A549 (cell line): Measurements from ENCODE around the gene CCRL2. TPM values are rescaled to one million over a fixed set of nuclear protein-coding genes. Genes with fewer than 3 reads are reported as not detected.

ENCODE experiments used
- ATAC-seq, 2 experiments: fragments of 200-7000 bp in 1 of 2; fragments of >200 bp in 1 of 2; cut with Nextera tagmentation in 1 of 2; cut with Tn5 transposase in 1 of 2; 3 replicates each; pipeline versions ENCODE4 v1.8.0 to v1.9.1; 2018 to 2020; ENCODE audit warnings: mild to moderate bottlenecking in 1 of 2, moderate library complexity in 1 of 2
- CTCF ChIA-PET: fragments of 300-600 bp; sonication (Branson Sonifier 250); formaldehyde crosslinking; extraction: SDS; loops from one replicate; lab custom pipeline; 2021; ENCODE audit warnings: antibody characterized with exemption, inconsistent platforms; lab: Yijun Ruan, JAX
- POLR2A ChIA-PET: fragments of 350-600 bp; formaldehyde crosslinking; extraction: SDS; loops from one replicate; lab custom pipeline; 2021; ENCODE audit warnings: antibody characterized with exemption, inconsistent platforms; lab: Yijun Ruan, JAX
- DNase-seq, 2 experiments: peaks; one replicate each; pipeline versions ENCODE4 v3.0.0 to v3.0.0-alpha.2; 2011 to 2016; ENCODE audit warnings: low read depth in 1 of 2, low spot score in 1 of 2
- FAIRE-seq: peaks from 2 replicates; lab custom pipeline; 2011; peaks lifted over from hg19 to GRCh38; lab: Jason Lieb, UNC
- H3K27ac ChIP-seq, 2 experiments: fragments of >200 bp; sonication (Bioruptor Twin); formaldehyde crosslinking; 3 replicates each; pipeline ENCODE4 v1.5.1; 2016 to 2017
- H3K4me1 ChIP-seq: fragments of >200 bp; sonication (Bioruptor Twin); formaldehyde crosslinking; 3 replicates; pipeline ENCODE4 v1.6.1; 2016
- H3K4me2 ChIP-seq: fragments of >200 bp; sonication (Bioruptor Twin); formaldehyde crosslinking; 3 replicates; pipeline ENCODE4 v1.6.1; 2016
- H3K4me3 ChIP-seq: fragments of >200 bp; sonication (Bioruptor Twin); formaldehyde crosslinking; 3 replicates; pipeline ENCODE4 v1.5.1; 2016
- H3K9me3 ChIP-seq: fragments of >200 bp; sonication (Bioruptor Twin); formaldehyde crosslinking; 3 replicates; pipeline ENCODE4 v1.6.1; 2016
- BHLHE40 ChIP-seq: IDR thresholded peaks from 2 replicates; pipeline ENCODE4 v1.6.1; 2012; ENCODE audit warnings: low read depth, low read length, inconsistent platforms
- CBX2 ChIP-seq: fragments of 200-600 bp; sonication (generic); IDR thresholded peaks from 2 replicates; pipeline ENCODE4 v1.6.1; 2016; ENCODE audit warnings: low read depth, mild to moderate bottlenecking, borderline replicate concordance
- CEBPB ChIP-seq, 2 experiments: fragments of >200 bp in 1 of 2; sonication (Bioruptor Twin) in 1 of 2; formaldehyde crosslinking in 1 of 2; IDR thresholded peaks; 2 replicates each; pipeline ENCODE4 v1.6.1; 2012 to 2016
- CHD4 ChIP-seq: fragments of 200-600 bp; sonication (generic); IDR thresholded peaks from 2 replicates; pipeline ENCODE4 v1.6.1; 2016; ENCODE audit warnings: antibody characterized with exemption, mild to moderate bottlenecking, borderline replicate concordance
- EHF ChIP-seq: fragments of 250-450 bp; sonication (Bioruptor Pico); IDR thresholded peaks from 2 replicates; pipeline ENCODE4 v1.5.0; 2020; ENCODE audit warnings: mild to moderate bottlenecking
- ELK1 ChIP-seq: fragments of 150-350 bp; IDR thresholded peaks from 2 replicates; pipeline ENCODE4 v1.6.1; 2014; ENCODE audit warnings: low read depth, mild to moderate bottlenecking, low read length
- FOSB ChIP-seq: fragments of 250-450 bp; sonication (Bioruptor Pico); IDR thresholded peaks from 2 replicates; pipeline ENCODE4 v1.5.0; 2020; ENCODE audit warnings: mild to moderate bottlenecking, moderate library complexity
- FOSL2 ChIP-seq, 2 experiments: fragments of 450-650 bp in 1 of 2; fragments of >200 bp in 1 of 2; sonication (Bioruptor Twin) in 1 of 2; formaldehyde crosslinking; IDR thresholded peaks; 2 replicates each; pipeline versions ENCODE4 v1.5.0 to v1.6.1; 2016 to 2020; ENCODE audit warnings: mild to moderate bottlenecking in 1 of 2, moderate library complexity in 1 of 2
- GATA3 ChIP-seq: IDR thresholded peaks from 2 replicates; pipeline ENCODE4 v1.6.1; 2012; ENCODE audit warnings: borderline replicate concordance
- HDAC2 ChIP-seq: fragments of 200-600 bp; sonication (generic); IDR thresholded peaks from 2 replicates; pipeline ENCODE4 v1.6.1; 2016
- HEYL ChIP-seq: fragments of 250-450 bp; sonication (Bioruptor Pico); IDR thresholded peaks from 2 replicates; pipeline ENCODE4 v1.8.0; 2021; ENCODE audit warnings: mild to moderate bottlenecking, moderate library complexity
- HOXB5 ChIP-seq: fragments of 250-450 bp; sonication (Bioruptor Pico); IDR thresholded peaks from 2 replicates; pipeline ENCODE4 v1.5.0; 2020; ENCODE audit warnings: mild to moderate bottlenecking, moderate library complexity
- JUN ChIP-seq, 2 experiments: fragments of >200 bp; sonication (Bioruptor Twin); formaldehyde crosslinking; IDR thresholded peaks; 2 replicates in 1 of 2; 3 replicates in 1 of 2; pipeline ENCODE4 v1.6.1; 2016 to 2017
- KDM1A ChIP-seq: fragments of 200-600 bp; sonication (generic); IDR thresholded peaks from 2 replicates; pipeline ENCODE4 v1.6.1; 2016; ENCODE audit warnings: low read depth, mild to moderate bottlenecking
- MAZ ChIP-seq: fragments of 150-350 bp; IDR thresholded peaks from 2 replicates; pipeline ENCODE4 v1.6.1; 2014; ENCODE audit warnings: antibody characterized with exemption, low read depth, low read length, borderline replicate concordance
- MYC ChIP-seq: IDR thresholded peaks from 2 replicates; pipeline ENCODE4 v1.6.1; 2012; ENCODE audit warnings: mild to moderate bottlenecking, inconsistent platforms, low read length, improper control_type of control experiment, borderline replicate concordance
- NFE2L2 ChIP-seq: fragments of 150-350 bp; conservative IDR thresholded peaks from 2 replicates; pipeline ENCODE4 v1.6.1; 2014; ENCODE audit warnings: low read length
- NPAS2 ChIP-seq: fragments of 250-450 bp; sonication (Bioruptor Pico); IDR thresholded peaks from 2 replicates; pipeline ENCODE4 v1.8.0; 2022; ENCODE audit warnings: mild to moderate bottlenecking, moderate library complexity, borderline replicate concordance
- PBX3 ChIP-seq: IDR thresholded peaks from 2 replicates; pipeline ENCODE4 v1.6.1; 2012
- POLR2A ChIP-seq: IDR thresholded peaks from 2 replicates; pipeline ENCODE4 v1.6.1; 2012; ENCODE audit warnings: mild to moderate bottlenecking, low read length
- POLR2AphosphoS2 ChIP-seq: conservative IDR thresholded peaks from 2 replicates; pipeline ENCODE4 v1.6.1; 2012; ENCODE audit warnings: low read length, improper control_type of control experiment, inconsistent platforms
- REST ChIP-seq: fragments of 200-600 bp; sonication (generic); IDR thresholded peaks from 2 replicates; pipeline ENCODE4 v1.6.1; 2016; ENCODE audit warnings: antibody characterized with exemption, mild to moderate bottlenecking, moderate library complexity
- SREBF2 ChIP-seq: fragments of 450-650 bp; IDR thresholded peaks from 2 replicates; pipeline ENCODE4 v1.6.1; 2014; ENCODE audit warnings: mild to moderate bottlenecking, moderate library complexity
- ZFP36 ChIP-seq: fragments of 450-650 bp; IDR thresholded peaks from 2 replicates; pipeline ENCODE4 v1.6.1; 2014; ENCODE audit warnings: borderline replicate concordance; ENCODE audit not compliant: partially characterized antibody
- ZNF302 ChIP-seq: fragments of 250-450 bp; sonication (Bioruptor Pico); IDR thresholded peaks from 2 replicates; pipeline ENCODE4 v1.9.0; 2021; ENCODE audit warnings: inconsistent platforms, mild to moderate bottlenecking, moderate library complexity
- WGBS: methylation state at CpG from one replicate; pipeline ENCODE4 v1.1.6; 2017; ENCODE audit errors: missing lambda C conversion rate; 5-methylcytosine and 5-hydroxymethylcytosine counted together
- polyA plus RNA-seq, 4 experiments: library from polyadenylated mRNA; depleted of rRNA in 3 of 4; stranded (reverse); fragments of >200 nt; fragmentation: RNase III in 1 of 4; extraction: RNeasy Plus Mini Kit Qiagen cat#74134 plus additional on column Dnase treatment in 1 of 4; gene quantifications; 2 replicates in 3 of 4; 3 replicates in 1 of 4; pipeline ENCODE4 v1.2.3, GENCODE V29; 2011 to 2017
- TF ChIP-seq, protein P1 (sequence below): fragments of >200 bp; sonication (Bioruptor Twin); formaldehyde crosslinking; IDR thresholded peaks from 3 replicates; pipeline ENCODE4 v1.5.1; 2016
- TF ChIP-seq, protein P2 (sequence below): IDR thresholded peaks from 2 replicates; pipeline ENCODE4 v1.6.1; 2012

The CCRL2 gene
- polyA plus RNA-seq, 2 of the 4 experiments (the other 2 are of a cell fraction) = not detected

DNA sequence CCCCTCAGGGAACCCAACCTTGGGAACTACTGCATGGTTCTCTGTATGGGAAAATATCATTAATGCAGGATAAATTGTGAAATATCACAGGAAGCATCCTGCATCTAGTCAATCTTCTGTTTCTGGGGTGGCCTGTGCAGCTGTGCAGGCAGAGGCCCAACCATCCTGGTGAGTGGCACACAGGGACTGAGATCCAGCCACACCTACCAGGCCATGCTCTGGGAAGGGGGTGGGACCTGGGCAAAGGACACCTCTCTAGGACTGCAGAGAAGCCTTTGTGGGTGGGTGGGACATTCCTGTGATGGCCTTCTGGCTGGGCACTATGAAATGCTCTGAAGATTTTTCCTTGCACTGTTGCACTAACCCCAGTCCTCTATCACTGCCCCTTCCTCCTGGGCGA, 26.8 kb downstream of the CCRL2 start:
- ATAC-seq = no peak
- H3K9me3 ChIP-seq = no peaks in the 10 kb centered on the region
- no peak overlapping the region for H3K27ac ChIP-seq
- H3K4me2 ChIP-seq = no peak overlapping the region
- FAIRE-seq = no peak
- DNase-seq = no peak
- H3K4me1 ChIP-seq = no peaks in the 10 kb centered on the region
- no peak overlapping the region for H3K4me3 ChIP-seq
- 30% methylated on average over 1 of the region's 1 CpG for WGBS
- ChIA-PET POLR2A (no interaction called here), CTCF (no interaction called here)
- no peak for TF ChIP-seq BHLHE40
- no peak for TF ChIP-seq NFE2L2

- ChIA-PET POLR2A (no interaction called here), CTCF (interaction anchor here (0.7 to 0.8 kb wide), 2 partner anchors 8 to 11 kb away, joined by 3 read pairs; no protein-coding TSS in a partner anchor)
- Histone ChIP-seq H3K9me3 (no peaks in the 10 kb centered on the region), H3K4me3 (no peak overlapping the region)
- 33% methylated on average over 3 of the region's 3 CpGs for WGBS
- TF ChIP-seq MAZ (no peak), PBX3 (no peak), HEYL (no peak), FOSL2 (IDR thresholded peaks at IDR 0.05) (no peak), FOSL2 (CRISPR knock-in tag; IDR thresholded peaks at IDR 0.05) (no peak), EHF (no peak), CBX2 (no peak), CHD4 (no peak), GATA3 (no peak), KDM1A (no peak), BHLHE40 (no peak), HOXB5 (CRISPR knock-in tag) (no peak), CEBPB (IDR thresholded peaks at IDR 0.05) (no peak), JUN (IDR thresholded peaks at IDR 0.05) (no peak), NPAS2 (no peak), POLR2A (no peak)
- TF ChIP-seq, protein P1, sequence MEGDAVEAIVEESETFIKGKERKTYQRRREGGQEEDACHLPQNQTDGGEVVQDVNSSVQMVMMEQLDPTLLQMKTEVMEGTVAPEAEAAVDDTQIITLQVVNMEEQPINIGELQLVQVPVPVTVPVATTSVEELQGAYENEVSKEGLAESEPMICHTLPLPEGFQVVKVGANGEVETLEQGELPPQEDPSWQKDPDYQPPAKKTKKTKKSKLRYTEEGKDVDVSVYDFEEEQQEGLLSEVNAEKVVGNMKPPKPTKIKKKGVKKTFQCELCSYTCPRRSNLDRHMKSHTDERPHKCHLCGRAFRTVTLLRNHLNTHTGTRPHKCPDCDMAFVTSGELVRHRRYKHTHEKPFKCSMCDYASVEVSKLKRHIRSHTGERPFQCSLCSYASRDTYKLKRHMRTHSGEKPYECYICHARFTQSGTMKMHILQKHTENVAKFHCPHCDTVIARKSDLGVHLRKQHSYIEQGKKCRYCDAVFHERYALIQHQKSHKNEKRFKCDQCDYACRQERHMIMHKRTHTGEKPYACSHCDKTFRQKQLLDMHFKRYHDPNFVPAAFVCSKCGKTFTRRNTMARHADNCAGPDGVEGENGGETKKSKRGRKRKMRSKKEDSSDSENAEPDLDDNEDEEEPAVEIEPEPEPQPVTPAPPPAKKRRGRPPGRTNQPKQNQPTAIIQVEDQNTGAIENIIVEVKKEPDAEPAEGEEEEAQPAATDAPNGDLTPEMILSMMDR = no peak
- TF ChIP-seq, all 56 proteins: peak for 0
- Histone ChIP-seq H3K4me1 (no peaks in the 10 kb centered on the region), H3K4me2 (no peak overlapping the region), H3K27ac (no peak overlapping the region)
- no peak for DNase-seq
- no peak for ATAC-seq
- FAIRE-seq = no peak
Measured at GRCh38 chr3:46435081-46435726, 28.1 kb downstream of the CCRL2 start.

DNA sequence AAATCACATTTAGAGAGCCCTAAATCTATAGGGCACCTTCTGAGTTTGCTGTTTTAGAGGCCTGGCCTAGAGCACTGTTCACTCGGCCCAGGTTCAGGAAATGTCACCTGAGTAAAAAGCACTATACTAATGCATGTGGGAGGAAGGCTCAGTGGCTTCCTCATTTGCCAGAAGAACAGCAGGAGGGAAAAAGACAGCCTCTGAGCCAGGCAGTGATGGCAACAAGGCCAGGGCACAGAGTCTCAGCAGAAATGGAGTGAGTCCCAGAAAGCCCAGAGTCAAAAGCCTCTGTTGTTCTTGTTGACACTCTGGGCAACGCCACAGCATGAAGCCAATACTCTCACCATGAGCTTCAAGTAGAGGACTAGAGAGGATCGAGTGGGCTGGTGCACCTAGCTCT, 31.8 kb downstream of the CCRL2 start:
- H3K4me3 ChIP-seq = no peak overlapping the region
- POLR2A ChIA-PET = no interaction called here
- CTCF ChIA-PET = no interaction called here
- no peak overlapping the region for H3K4me2 ChIP-seq
- H3K27ac ChIP-seq = no peak overlapping the region
- TF ChIP-seq NFE2L2 (no peak), REST (no peak), SREBF2 (no peak), CHD4 (no peak), ZFP36 (no peak), ZNF302 (CRISPR knock-in tag) (no peak), MYC (no peak), FOSB (no peak), POLR2AphosphoS2 (no peak), HDAC2 (no peak), ELK1 (no peak)
- TF ChIP-seq, protein P2, sequence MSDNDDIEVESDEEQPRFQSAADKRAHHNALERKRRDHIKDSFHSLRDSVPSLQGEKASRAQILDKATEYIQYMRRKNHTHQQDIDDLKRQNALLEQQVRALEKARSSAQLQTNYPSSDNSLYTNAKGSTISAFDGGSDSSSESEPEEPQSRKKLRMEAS = no peak
- DNase-seq (no peak), FAIRE-seq (no peak), ATAC-seq (no peak)
- 8% methylated on average over 1 of the region's 3 CpGs for WGBS
- H3K4me1 ChIP-seq = no peaks in the 10 kb centered on the region
- H3K9me3 ChIP-seq = no peaks in the 10 kb centered on the region
